HL-60 (cell line): ENCODE data around the gene IL2RG.

Experiments
- DNase-seq, 2 experiments: peaks; one replicate each; pipeline ENCODE4 v3.0.0-alpha.2; 2010 to 2020; ENCODE audit warnings: low read depth in 1 of 2, low spot score in 1 of 2
- H3K27ac ChIP-seq: fragments of 250-450 bp; sonication (Bioruptor Pico); replicated peaks from 2 replicates; pipeline ENCODE4 v1.5.1; 2020; ENCODE audit warnings: mild to moderate bottlenecking, moderate library complexity
- H3K27me3 ChIP-seq: fragments of 250-450 bp; sonication (Bioruptor Pico); 2 replicates; pipeline ENCODE4 v1.5.1; 2021; ENCODE audit warnings: mild to moderate bottlenecking, moderate library complexity; ENCODE audit not compliant: insufficient read depth, poor library complexity, severe bottlenecking
- H3K4me3 ChIP-seq: replicated peaks from 2 replicates; pipeline ENCODE4 v1.5.1; 2011; ENCODE audit warnings: mild to moderate bottlenecking, control low read depth, low read length; ENCODE audit not compliant: insufficient read depth
- GABPA ChIP-seq: IDR thresholded peaks from 2 replicates; pipeline ENCODE4 v1.6.1; 2012; ENCODE audit warnings: low read depth
- POLR2AphosphoS5 ChIP-seq: IDR thresholded peaks from 2 replicates; pipeline ENCODE4 v1.6.1; 2012; ENCODE audit warnings: low read depth
- SPI1 ChIP-seq: IDR thresholded peaks from 2 replicates; pipeline ENCODE4 v1.6.1; 2012; ENCODE audit warnings: low read depth, mild to moderate bottlenecking, borderline replicate concordance
- TF ChIP-seq, protein P1 (sequence below): IDR thresholded peaks from 2 replicates; pipeline ENCODE4 v1.6.1; 2012; ENCODE audit warnings: low read depth; ENCODE audit not compliant: insufficient replicate concordance
- TF ChIP-seq, protein P2 (sequence below): IDR thresholded peaks from one replicate; pipeline ENCODE4 v1.5.1; 2011; ENCODE audit warnings: low read length, control low read depth, inconsistent platforms; ENCODE audit not compliant: insufficient read depth

Gene IL2RG

DNA sequence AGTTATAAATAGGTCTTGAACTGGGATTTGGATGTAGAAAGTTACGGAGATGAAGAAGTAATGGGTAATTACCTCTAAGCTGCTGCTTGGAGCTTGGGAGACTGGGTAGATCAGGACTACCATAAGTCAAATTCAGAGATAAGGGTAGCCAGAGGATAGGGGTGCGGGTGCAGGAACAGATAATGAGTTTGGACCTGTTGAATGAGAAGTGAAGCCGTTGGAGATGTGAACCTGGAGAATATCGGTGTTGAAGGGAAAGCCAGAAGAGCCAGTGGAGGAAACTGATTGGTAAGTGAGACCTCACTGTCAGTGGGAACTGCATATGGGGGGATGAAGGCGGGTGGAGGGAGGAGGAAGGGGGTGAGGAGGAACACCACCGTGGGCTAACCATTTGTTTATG is 16.3 kb downstream of the IL2RG start:
- Histone ChIP-seq H3K4me3 (peak overlapping the region; percentile 62), H3K27me3 (no peaks in the 10 kb centered on the region), H3K27ac (no peak overlapping the region; the same call in 1 of the 2 replicates)
- TF ChIP-seq GABPA (no peak), SPI1 (no peak), POLR2AphosphoS5 (no peak)
- TF ChIP-seq, protein P1, sequence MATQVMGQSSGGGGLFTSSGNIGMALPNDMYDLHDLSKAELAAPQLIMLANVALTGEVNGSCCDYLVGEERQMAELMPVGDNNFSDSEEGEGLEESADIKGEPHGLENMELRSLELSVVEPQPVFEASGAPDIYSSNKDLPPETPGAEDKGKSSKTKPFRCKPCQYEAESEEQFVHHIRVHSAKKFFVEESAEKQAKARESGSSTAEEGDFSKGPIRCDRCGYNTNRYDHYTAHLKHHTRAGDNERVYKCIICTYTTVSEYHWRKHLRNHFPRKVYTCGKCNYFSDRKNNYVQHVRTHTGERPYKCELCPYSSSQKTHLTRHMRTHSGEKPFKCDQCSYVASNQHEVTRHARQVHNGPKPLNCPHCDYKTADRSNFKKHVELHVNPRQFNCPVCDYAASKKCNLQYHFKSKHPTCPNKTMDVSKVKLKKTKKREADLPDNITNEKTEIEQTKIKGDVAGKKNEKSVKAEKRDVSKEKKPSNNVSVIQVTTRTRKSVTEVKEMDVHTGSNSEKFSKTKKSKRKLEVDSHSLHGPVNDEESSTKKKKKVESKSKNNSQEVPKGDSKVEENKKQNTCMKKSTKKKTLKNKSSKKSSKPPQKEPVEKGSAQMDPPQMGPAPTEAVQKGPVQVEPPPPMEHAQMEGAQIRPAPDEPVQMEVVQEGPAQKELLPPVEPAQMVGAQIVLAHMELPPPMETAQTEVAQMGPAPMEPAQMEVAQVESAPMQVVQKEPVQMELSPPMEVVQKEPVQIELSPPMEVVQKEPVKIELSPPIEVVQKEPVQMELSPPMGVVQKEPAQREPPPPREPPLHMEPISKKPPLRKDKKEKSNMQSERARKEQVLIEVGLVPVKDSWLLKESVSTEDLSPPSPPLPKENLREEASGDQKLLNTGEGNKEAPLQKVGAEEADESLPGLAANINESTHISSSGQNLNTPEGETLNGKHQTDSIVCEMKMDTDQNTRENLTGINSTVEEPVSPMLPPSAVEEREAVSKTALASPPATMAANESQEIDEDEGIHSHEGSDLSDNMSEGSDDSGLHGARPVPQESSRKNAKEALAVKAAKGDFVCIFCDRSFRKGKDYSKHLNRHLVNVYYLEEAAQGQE: no peak
- TF ChIP-seq, protein P2, sequence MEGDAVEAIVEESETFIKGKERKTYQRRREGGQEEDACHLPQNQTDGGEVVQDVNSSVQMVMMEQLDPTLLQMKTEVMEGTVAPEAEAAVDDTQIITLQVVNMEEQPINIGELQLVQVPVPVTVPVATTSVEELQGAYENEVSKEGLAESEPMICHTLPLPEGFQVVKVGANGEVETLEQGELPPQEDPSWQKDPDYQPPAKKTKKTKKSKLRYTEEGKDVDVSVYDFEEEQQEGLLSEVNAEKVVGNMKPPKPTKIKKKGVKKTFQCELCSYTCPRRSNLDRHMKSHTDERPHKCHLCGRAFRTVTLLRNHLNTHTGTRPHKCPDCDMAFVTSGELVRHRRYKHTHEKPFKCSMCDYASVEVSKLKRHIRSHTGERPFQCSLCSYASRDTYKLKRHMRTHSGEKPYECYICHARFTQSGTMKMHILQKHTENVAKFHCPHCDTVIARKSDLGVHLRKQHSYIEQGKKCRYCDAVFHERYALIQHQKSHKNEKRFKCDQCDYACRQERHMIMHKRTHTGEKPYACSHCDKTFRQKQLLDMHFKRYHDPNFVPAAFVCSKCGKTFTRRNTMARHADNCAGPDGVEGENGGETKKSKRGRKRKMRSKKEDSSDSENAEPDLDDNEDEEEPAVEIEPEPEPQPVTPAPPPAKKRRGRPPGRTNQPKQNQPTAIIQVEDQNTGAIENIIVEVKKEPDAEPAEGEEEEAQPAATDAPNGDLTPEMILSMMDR: no peak
- no peak for DNase-seq

DNA sequence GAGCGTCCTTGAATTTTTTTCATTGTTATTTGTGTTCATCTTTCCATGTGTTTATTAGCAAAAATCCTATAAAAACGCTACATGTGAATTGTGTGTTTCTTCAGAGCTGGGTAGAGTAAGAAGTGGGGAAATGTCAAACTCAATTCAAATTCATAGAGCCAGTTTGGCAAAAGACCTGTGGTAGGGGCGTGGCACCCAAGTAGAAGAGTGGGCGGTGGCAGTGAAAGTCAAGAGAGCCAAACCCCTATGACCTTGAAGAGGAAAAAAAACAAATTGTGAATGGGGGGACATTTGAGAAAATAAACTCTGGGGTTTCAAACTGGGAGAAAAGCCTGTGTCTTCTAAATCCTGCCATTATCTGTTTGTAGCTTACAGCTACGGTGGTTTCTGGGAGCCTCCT is 20.1 kb downstream of the IL2RG start:
- H3K4me3 ChIP-seq: no peak overlapping the region
- TF ChIP-seq POLR2AphosphoS5 (no peak), SPI1 (no peak), GABPA (no peak)
- TF ChIP-seq, protein P2: no peak
- TF ChIP-seq, protein P1: no peak
- DNase-seq: no peak
- H3K27me3 ChIP-seq: no peaks in the 10 kb centered on the region
- H3K27ac ChIP-seq: no peak overlapping the region

DNA sequence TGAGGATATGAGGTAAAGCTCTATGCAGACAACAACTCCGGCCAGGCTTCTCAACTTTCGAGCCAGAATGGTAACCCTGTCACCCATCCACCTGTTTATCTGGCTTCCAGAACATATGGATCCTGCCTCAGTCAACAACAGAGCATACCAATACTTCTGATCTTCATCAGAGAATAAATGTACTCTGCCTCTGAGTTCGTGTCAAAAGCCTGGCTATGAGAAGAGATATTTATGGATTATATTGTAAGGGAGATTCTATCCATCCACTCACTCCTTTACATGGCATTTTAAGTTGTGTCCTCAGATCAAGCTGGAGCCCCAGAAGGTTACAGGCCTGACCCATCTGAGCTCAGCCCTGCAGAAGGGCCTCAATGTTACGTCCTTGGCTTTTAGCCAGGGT is 25.5 kb downstream of the IL2RG start:
- TF ChIP-seq SPI1: no peak
- no peak for TF ChIP-seq GABPA
- TF ChIP-seq, protein P1: no peak
- no peak for TF ChIP-seq POLR2AphosphoS5
- TF ChIP-seq, protein P2: no peak
- Histone ChIP-seq H3K27me3 (no peaks in the 10 kb centered on the region), H3K27ac (no peak overlapping the region), H3K4me3 (no peak overlapping the region)
- DNase-seq: no peak
